ENCODE measurements around the gene ACOX2. TPM values are rescaled to one million over a fixed set of nuclear protein-coding genes. Genes with fewer than 3 reads are reported as not detected.

The ACOX2 gene
- total and polyA plus RNA-seq, 2 donors (not counting 3 experiments of a cell fraction or from before 2014, with no cell fraction given), result 1.5 to 10.5 TPM

DNA sequence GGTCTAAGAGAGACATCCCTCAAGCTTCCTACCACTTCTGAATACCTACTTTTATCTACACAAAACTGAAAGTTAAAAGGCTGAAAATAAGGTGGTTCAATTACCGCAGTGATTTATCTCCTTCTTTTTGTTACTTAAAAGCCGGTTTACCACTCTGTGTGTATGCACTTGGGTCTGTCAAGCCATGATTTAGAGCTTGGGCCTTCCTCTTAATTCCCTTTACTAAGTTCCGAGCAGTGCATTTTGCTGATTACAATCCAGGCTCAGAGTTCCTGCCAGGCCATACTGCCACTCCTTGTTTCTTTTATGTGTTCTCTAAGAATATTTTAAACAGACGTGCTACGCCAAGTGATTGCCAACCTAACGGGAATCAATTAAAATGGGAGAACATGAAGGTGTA, 28.6 kb downstream of the ACOX2 start:
- H3K4me2 ChIP-seq (ENCODE audit: insufficient read depth, low read length), result no peak overlapping the region
- intact Hi-C loops (cut with micrococcal nuclease) (no loop called here), dilution Hi-C loops (cut with MboI; ENCODE audit: extremely low pct_ligation_motif_present, low sequenced_read_pairs) (no loop called here)
- H3K9me3 ChIP-seq (replicated peaks; ENCODE audit: control insufficient read depth, insufficient read depth, low read length), result no peaks in the 10 kb centered on the region
- POLR2A ChIA-PET, result no interaction called here
- H3K9ac ChIP-seq (replicated peaks; ENCODE audit: extremely low read depth, insufficient read depth, low read length), result no peak overlapping the region
- H3K79me2 ChIP-seq (ENCODE audit: control insufficient read depth, insufficient read depth, low read length), result no peaks in the 10 kb centered on the region
- no peak overlapping the region for H2AFZ ChIP-seq (ENCODE audit: low read depth, low read length)
- DNase-seq (ENCODE audit: low read depth, low spot score) (no peak), FAIRE-seq (no peak)
- TF ChIP-seq MYC (IDR thresholded peaks at IDR 0.05; ENCODE audit: low read depth, low read length), result no peak
- TF ChIP-seq, protein P1, sequence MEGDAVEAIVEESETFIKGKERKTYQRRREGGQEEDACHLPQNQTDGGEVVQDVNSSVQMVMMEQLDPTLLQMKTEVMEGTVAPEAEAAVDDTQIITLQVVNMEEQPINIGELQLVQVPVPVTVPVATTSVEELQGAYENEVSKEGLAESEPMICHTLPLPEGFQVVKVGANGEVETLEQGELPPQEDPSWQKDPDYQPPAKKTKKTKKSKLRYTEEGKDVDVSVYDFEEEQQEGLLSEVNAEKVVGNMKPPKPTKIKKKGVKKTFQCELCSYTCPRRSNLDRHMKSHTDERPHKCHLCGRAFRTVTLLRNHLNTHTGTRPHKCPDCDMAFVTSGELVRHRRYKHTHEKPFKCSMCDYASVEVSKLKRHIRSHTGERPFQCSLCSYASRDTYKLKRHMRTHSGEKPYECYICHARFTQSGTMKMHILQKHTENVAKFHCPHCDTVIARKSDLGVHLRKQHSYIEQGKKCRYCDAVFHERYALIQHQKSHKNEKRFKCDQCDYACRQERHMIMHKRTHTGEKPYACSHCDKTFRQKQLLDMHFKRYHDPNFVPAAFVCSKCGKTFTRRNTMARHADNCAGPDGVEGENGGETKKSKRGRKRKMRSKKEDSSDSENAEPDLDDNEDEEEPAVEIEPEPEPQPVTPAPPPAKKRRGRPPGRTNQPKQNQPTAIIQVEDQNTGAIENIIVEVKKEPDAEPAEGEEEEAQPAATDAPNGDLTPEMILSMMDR (IDR thresholded peaks at IDR 0.05; ENCODE audit: extremely low read depth in 1 of 2, insufficient read depth in 1 of 2, low read depth in 1 of 2, low read length in 2 of 2), result no peak
- no peak for TF ChIP-seq POLR2AphosphoS5 (IDR thresholded peaks at IDR 0.05; ENCODE audit: insufficient read depth, low read depth, low read length)
- no peak for TF ChIP-seq JUN (IDR thresholded peaks at IDR 0.05; ENCODE audit: borderline replicate concordance, insufficient read depth, insufficient read length, low read depth)
- TF ChIP-seq EZH2 (IDR thresholded peaks at IDR 0.05; ENCODE audit: borderline replicate concordance, low read depth, low read length, severe bottlenecking), result no peak
- no peak for TF ChIP-seq POLR2A (IDR thresholded peaks at IDR 0.05; ENCODE audit: low read depth, low read length)
- no peak for TF ChIP-seq GATA2 (IDR thresholded peaks at IDR 0.05; ENCODE audit: insufficient read depth, insufficient read length, low read depth, low read length)
- TF ChIP-seq, protein P2, sequence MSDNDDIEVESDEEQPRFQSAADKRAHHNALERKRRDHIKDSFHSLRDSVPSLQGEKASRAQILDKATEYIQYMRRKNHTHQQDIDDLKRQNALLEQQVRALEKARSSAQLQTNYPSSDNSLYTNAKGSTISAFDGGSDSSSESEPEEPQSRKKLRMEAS (IDR thresholded peaks at IDR 0.05; ENCODE audit: insufficient read depth, insufficient read length), result no peak
- TF ChIP-seq FOS (IDR thresholded peaks at IDR 0.05; ENCODE audit: borderline replicate concordance, insufficient read depth, low read length), result no peak
- no TSS peak for BruUV-seq (replicated peaks)
- H3K4me1 ChIP-seq (ENCODE audit: control insufficient read depth, extremely low read depth, insufficient read depth, low read length), result no peaks in the 10 kb centered on the region
- peaks cover 2% of the 10 kb centered on the region for H4K20me1 ChIP-seq (replicated peaks; ENCODE audit: control insufficient read depth, extremely low read depth, insufficient read depth, low read length)
- H3K4me3 ChIP-seq (replicated peaks in 1 of 3; ENCODE audit: insufficient read depth in 1 of 3, low read depth in 1 of 3, low read length in 3 of 3), result no peak overlapping the region
- H3K9me1 ChIP-seq (replicated peaks; ENCODE audit: control insufficient read depth, extremely low read depth, insufficient read depth, low read length), result no peaks in the 10 kb centered on the region
- H3K27ac ChIP-seq (ENCODE audit: insufficient read depth, low read depth, low read length), result no peak overlapping the region
- no peaks in the 10 kb centered on the region for H3K27me3 ChIP-seq (ENCODE audit: control insufficient read depth in 2 of 2, insufficient read depth in 2 of 2, low read length in 2 of 2)
- CTCF ChIA-PET, result no interaction called here
- H3K36me3 ChIP-seq (ENCODE audit: control insufficient read depth in 2 of 2, extremely low read depth in 1 of 2, insufficient read depth in 2 of 2, low read length in 2 of 2), result no peaks in the 10 kb centered on the region
